ENCODE data around the gene FGF22.

- TF ChIP-seq CTCF (IDR thresholded peaks at IDR 0.05) (no peak), EP300 (IDR thresholded peaks at IDR 0.05) (no peak), POLR2A (IDR thresholded peaks at IDR 0.05) (no peak)
Observed at GRCh38 chr19:590750-591098, 49.0 kb upstream of the FGF22 start.

All from ovary (tissue), 3 donors.